K562 (cell line): ENCODE results near the gene TMED4. TPM values are rescaled to one million over a fixed set of nuclear protein-coding genes. Genes with fewer than 3 reads are reported as not detected.

Experiments
- ATAC-seq: fragments of 200-7000 bp; cut with Tn5 transposase; 3 replicates; pipeline ENCODE4 v1.9.1; 2020; ENCODE audit warnings: moderate library complexity
- BruUV-seq: library from RNA; stranded (reverse); fragments of 400-500 nt; replicated peaks from 2 replicates; lab custom pipeline; 2021; lab: Mats Ljungman, UMichigan
- CTCF ChIA-PET: fragments of 300-600 bp; formaldehyde crosslinking; extraction: SDS; loops from one replicate; lab custom pipeline; 2021; ENCODE audit warnings: low intra/inter-chr PET ratio; lab: Yijun Ruan, JAX
- POLR2A ChIA-PET: fragments of 300-600, 350-650 bp; sonication (Branson Sonifier 250); formaldehyde crosslinking; extraction: SDS; loops from one replicate; lab custom pipeline; 2021; ENCODE audit warnings: antibody characterized with exemption, inconsistent platforms; lab: Yijun Ruan, JAX
- DNase-seq, 4 experiments: peaks; one replicate each; pipeline versions ENCODE4 v3.0.0 to v3.0.0-alpha.2; 2011 to 2018; ENCODE audit warnings: low spot score in 3 of 4, mixed read lengths in 3 of 4; ENCODE audit errors: extremely low read depth in 1 of 4
- FAIRE-seq: peaks from 2 replicates; lab custom pipeline; 2011; peaks lifted over from hg19 to GRCh38; lab: Jason Lieb, UNC
- H2AFZ ChIP-seq: 2 replicates; pipeline ENCODE4 v1.6.0; 2011; ENCODE audit warnings: low read depth, low read length, control low read depth, inconsistent platforms
- H3K27ac ChIP-seq: fragments of 200-600 bp; 3 replicates; pipeline ENCODE4 v1.8.0; 2011; ENCODE audit warnings: low read depth, mild to moderate bottlenecking, control low read depth, inconsistent platforms, low read length, moderate library complexity, mixed read lengths; ENCODE audit errors: extremely low read depth
- H3K27me3 ChIP-seq, 2 experiments: fragments of 300-600 bp in 1 of 2; 2 replicates in 1 of 2; 3 replicates in 1 of 2; pipeline versions ENCODE4 v1.6.0 to v1.8.0; 2011; ENCODE audit warnings: inconsistent platforms in 2 of 2, low read length in 2 of 2, mild to moderate bottlenecking in 1 of 2, mixed read lengths in 1 of 2, moderate library complexity in 1 of 2; ENCODE audit not compliant: control insufficient read depth in 2 of 2, insufficient read depth in 2 of 2
- H3K36me3 ChIP-seq: fragments of 300-600 bp; 3 replicates; pipeline ENCODE4 v1.8.0; 2011; ENCODE audit warnings: mild to moderate bottlenecking, low read length, inconsistent platforms; ENCODE audit not compliant: control insufficient read depth, insufficient read depth
- H3K4me1 ChIP-seq, 2 experiments: fragments of 200-600 bp in 1 of 2; replicated peaks in 1 of 2; 2 replicates in 1 of 2; 3 replicates in 1 of 2; pipeline versions ENCODE4 v1.5.1 to v1.8.0; 2011; ENCODE audit warnings: inconsistent platforms in 2 of 2, low read length in 2 of 2, mild to moderate bottlenecking in 1 of 2, mixed read lengths in 1 of 2, moderate library complexity in 1 of 2; ENCODE audit not compliant: control insufficient read depth in 2 of 2, insufficient read depth in 2 of 2
- H3K4me2 ChIP-seq: 2 replicates; pipeline ENCODE4 v1.6.1; 2011; ENCODE audit warnings: low read length, control low read depth, inconsistent platforms, mixed read lengths; ENCODE audit not compliant: insufficient read depth
- H3K4me3 ChIP-seq: fragments of 200-600 bp; sonication (generic), shearing (Covaris generic); 2 replicates; pipeline ENCODE4 v1.5.1; 2016; ENCODE audit warnings: control low read depth, inconsistent platforms
- H3K79me2 ChIP-seq: fragments of 200-600 bp; 3 replicates; pipeline ENCODE4 v1.8.0; 2011; ENCODE audit warnings: low read length, inconsistent platforms; ENCODE audit not compliant: control insufficient read depth, insufficient read depth
- H3K9ac ChIP-seq, 2 experiments: 2 replicates each; pipeline versions ENCODE4 v1.6.0 to v1.6.1; 2011; ENCODE audit warnings: low read depth in 2 of 2, low read length in 2 of 2, control low read depth in 1 of 2, inconsistent platforms in 1 of 2, mild to moderate bottlenecking in 1 of 2, mixed read lengths in 1 of 2; ENCODE audit not compliant: insufficient read depth in 1 of 2
- H3K9me1 ChIP-seq: one replicate; pipeline ENCODE4 v1.6.0; 2011; ENCODE audit warnings: inconsistent platforms, mild to moderate bottlenecking, low read length, moderate library complexity; ENCODE audit not compliant: control insufficient read depth, insufficient read depth
- H3K9me3 ChIP-seq: replicated peaks from 2 replicates; pipeline ENCODE4 v1.5.1; 2011; ENCODE audit warnings: low read depth, low read length, inconsistent platforms; ENCODE audit not compliant: control insufficient read depth, insufficient read depth
- H4K20me1 ChIP-seq: replicated peaks from 2 replicates; pipeline ENCODE4 v1.6.1; 2011; ENCODE audit warnings: low read length, inconsistent platforms, mixed read lengths; ENCODE audit not compliant: control insufficient read depth, insufficient read depth
- COPS2 ChIP-seq: fragments of 450-650 bp; conservative IDR thresholded peaks from 2 replicates; pipeline ENCODE4 v1.6.1; 2016; ENCODE audit warnings: mild to moderate bottlenecking, moderate library complexity
- POLR2G ChIP-seq: fragments of 200-400 bp; formaldehyde crosslinking; IDR thresholded peaks from 2 replicates; pipeline ENCODE4 v1.6.1; 2017; ENCODE audit warnings: low read depth, mild to moderate bottlenecking, antibody characterized with exemption, low read length, moderate library complexity
- RBFOX2 ChIP-seq: fragments of 200-400 bp; formaldehyde crosslinking; IDR thresholded peaks from 2 replicates; pipeline ENCODE4 v1.6.1; 2017; ENCODE audit warnings: low read depth, mild to moderate bottlenecking, low read length, moderate library complexity
- WGBS: fragments of 100-300 bp; shearing (Covaris generic); methylation state at CpG from one replicate; pipeline ENCODE4 v1.1.6; 2016; ENCODE audit warnings: low coverage, mixed read lengths; ENCODE audit not compliant: insufficient coverage; ENCODE audit errors: missing lambda C conversion rate; 5-methylcytosine and 5-hydroxymethylcytosine counted together
- in situ Hi-C: fragments of 300-500 bp; cut with MboI; formaldehyde crosslinking; loops from 4 replicates; pipeline ENCODE4 v1.15.0; 2018; ENCODE audit warnings: inconsistent platforms, mixed read lengths
- intact Hi-C: fragments of 100-400 bp; cut with micrococcal nuclease; formaldehyde crosslinking; loops from 2 replicates; pipeline ENCODE4 v1.14.2; 2022
- polyA plus RNA-seq, 8 experiments: library from polyadenylated mRNA; depleted of rRNA in 4 of 8; stranded (reverse) in 5 of 8; unstranded in 3 of 8; fragments of >200 nt; fragmentation: Nextera tagmentation in 2 of 8; fragmentation: Illumina TruSeq in 1 of 8; extraction: Ambion mirVana in 2 of 8; extraction: Trizol in 1 of 8; gene quantifications; 2 replicates each; pipeline versions ENCODE4 v1.2.1 to v1.2.3, GENCODE V29; 2011 to 2014; ENCODE audit warnings: inconsistent platforms in 1 of 8, missing spikeins in 1 of 8
- total RNA-seq, 7 experiments: library from RNA; depleted of rRNA in 6 of 7; stranded (reverse); fragments of >200 nt in 6 of 7; fragmentation: Illumina TruSeq in 2 of 7; extraction: Trizol in 2 of 7; gene quantifications; 2 replicates each; pipeline versions ENCODE4 v1.2.1 to v1.2.3, GENCODE V29; 2011 to 2021; ENCODE audit warnings: low replicate concordance in 1 of 7

The TMED4 gene
- total and polyA plus RNA-seq, 9 of the 15 experiments (the other 6 are each of a cell fraction or from before 2014, with no cell fraction given): 20.3 to 64.0 (median 42.1) TPM

GRCh38 chr7:44568771-44569560, 13.1 kb downstream of the TMED4 start:
- FAIRE-seq (no peak), DNase-seq (peak in 2 of 4 experiments; percentile 7 to 12), ATAC-seq (no peak)
- no peak for TF ChIP-seq COPS2
- peak; percentile 60 for TF ChIP-seq POLR2G
- TF ChIP-seq RBFOX2: peak; percentile 61; the same call in 1 of the 2 replicates
- peaks cover 21% of the 10 kb centered on the region for H4K20me1 ChIP-seq
- peaks cover 10% of the 10 kb centered on the region for H3K9me1 ChIP-seq
- no peaks in the 10 kb centered on the region for H3K27me3 ChIP-seq
- H3K4me3 ChIP-seq: no peak overlapping the region
- peak overlapping the region in 1 of 2 experiments; percentile 31; a peak in 1 of 4 replicates for H3K9ac ChIP-seq
- H3K36me3 ChIP-seq: peaks cover 87% of the 10 kb centered on the region
- H3K9me3 ChIP-seq: no peaks in the 10 kb centered on the region
- WGBS: 95% methylated on average over 17 of the region's 17 CpGs
- peaks cover 46 to 50% of the 10 kb centered on the region in 2 experiments; a peak in 4 of 5 replicates for H3K4me1 ChIP-seq
- ChIA-PET CTCF (no interaction called here), POLR2A (interaction anchor here (1.2 to 1.4 kb wide), 3 partner anchors 9 to 313 kb away, joined by 3 to 7 read pairs (median 3); partner anchors contain the start of gene TMED4)
- BruUV-seq: no TSS peak
- intact Hi-C loops (loop anchor here (5.0 kb wide), 3 partner anchors 72 to 327 kb away; no protein-coding TSS in a partner anchor), in situ Hi-C loops (no loop called here)
- H3K4me2 ChIP-seq: no peak overlapping the region
- no peak overlapping the region for H2AFZ ChIP-seq
- H3K79me2 ChIP-seq: peaks cover 57% of the 10 kb centered on the region
- H3K27ac ChIP-seq: no peak overlapping the region
